Coronary artery (tissue), 2 donors: ENCODE data around the gene FAM3B.

Experiments used
- DNase-seq: peaks from one replicate; pipeline ENCODE4 v3.0.0-alpha.2; 2017; ENCODE audit warnings: low spot score
- H3K27ac ChIP-seq, 2 donors: fragments of 200-600 bp; sonication (generic); one replicate each; pipeline ENCODE4 v1.5.1; 2016 to 2019
- H3K4me3 ChIP-seq: fragments of 200-600 bp; sonication (generic); 2 replicates; pipeline ENCODE4 v1.5.1; 2016; ENCODE audit warnings: mild to moderate bottlenecking, moderate library complexity
- TF ChIP-seq, protein P1 (sequence below): fragments of 200-600 bp; sonication (generic); IDR thresholded peaks from one replicate; pipeline ENCODE4 v1.5.1; 2019; ENCODE audit warnings: antibody characterized with exemption

FAM3B gene

DNA sequence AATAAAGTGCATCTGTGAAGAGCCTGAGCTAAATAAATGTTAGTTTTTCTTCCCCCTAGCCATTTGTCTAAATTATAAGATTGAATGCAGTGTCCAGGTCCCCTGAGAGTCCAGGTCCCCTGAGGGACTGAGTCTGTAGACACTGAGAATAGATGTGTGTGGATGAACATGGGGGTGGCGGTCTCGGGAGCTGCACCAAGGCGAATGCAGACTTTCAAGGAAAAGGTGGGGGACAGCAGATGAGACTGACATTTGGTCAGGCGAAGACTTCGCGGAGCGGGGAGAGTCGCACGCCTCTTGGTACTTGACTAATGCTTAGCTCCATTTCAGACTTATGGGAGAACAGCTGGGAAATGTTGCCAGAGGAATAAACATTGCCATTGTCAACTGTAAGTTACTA lies 27.5 kb downstream of the FAM3B start:
- Histone ChIP-seq H3K27ac (no peak overlapping the region), H3K4me3 (no peak overlapping the region)
- TF ChIP-seq, protein P1, sequence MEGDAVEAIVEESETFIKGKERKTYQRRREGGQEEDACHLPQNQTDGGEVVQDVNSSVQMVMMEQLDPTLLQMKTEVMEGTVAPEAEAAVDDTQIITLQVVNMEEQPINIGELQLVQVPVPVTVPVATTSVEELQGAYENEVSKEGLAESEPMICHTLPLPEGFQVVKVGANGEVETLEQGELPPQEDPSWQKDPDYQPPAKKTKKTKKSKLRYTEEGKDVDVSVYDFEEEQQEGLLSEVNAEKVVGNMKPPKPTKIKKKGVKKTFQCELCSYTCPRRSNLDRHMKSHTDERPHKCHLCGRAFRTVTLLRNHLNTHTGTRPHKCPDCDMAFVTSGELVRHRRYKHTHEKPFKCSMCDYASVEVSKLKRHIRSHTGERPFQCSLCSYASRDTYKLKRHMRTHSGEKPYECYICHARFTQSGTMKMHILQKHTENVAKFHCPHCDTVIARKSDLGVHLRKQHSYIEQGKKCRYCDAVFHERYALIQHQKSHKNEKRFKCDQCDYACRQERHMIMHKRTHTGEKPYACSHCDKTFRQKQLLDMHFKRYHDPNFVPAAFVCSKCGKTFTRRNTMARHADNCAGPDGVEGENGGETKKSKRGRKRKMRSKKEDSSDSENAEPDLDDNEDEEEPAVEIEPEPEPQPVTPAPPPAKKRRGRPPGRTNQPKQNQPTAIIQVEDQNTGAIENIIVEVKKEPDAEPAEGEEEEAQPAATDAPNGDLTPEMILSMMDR, result no peak
- DNase-seq, result no peak

DNA sequence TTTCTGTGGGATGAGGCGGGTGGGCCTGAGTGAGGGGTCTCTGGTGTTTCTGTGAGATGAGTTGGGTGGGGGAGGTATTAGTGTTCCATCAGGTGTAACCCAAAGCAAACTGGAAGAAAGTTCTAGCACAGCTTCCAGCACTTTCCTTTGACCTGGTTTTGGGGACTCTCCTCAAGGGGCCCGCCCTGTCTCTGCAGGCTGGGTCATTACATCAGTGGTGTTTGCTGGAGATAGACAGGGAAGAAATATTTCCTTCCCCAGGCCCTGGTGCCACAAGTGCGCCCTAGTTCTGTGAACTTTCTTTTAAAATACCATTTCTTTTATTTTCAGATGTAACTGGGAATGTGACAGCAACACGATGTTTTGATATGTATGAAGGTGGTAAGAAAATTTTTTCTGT lies 28.8 kb downstream of the FAM3B start:
- H3K27ac ChIP-seq, result no peak overlapping the region
- TF ChIP-seq, protein P1, result no peak
- H3K4me3 ChIP-seq, result no peak overlapping the region
- no peak for DNase-seq

DNA sequence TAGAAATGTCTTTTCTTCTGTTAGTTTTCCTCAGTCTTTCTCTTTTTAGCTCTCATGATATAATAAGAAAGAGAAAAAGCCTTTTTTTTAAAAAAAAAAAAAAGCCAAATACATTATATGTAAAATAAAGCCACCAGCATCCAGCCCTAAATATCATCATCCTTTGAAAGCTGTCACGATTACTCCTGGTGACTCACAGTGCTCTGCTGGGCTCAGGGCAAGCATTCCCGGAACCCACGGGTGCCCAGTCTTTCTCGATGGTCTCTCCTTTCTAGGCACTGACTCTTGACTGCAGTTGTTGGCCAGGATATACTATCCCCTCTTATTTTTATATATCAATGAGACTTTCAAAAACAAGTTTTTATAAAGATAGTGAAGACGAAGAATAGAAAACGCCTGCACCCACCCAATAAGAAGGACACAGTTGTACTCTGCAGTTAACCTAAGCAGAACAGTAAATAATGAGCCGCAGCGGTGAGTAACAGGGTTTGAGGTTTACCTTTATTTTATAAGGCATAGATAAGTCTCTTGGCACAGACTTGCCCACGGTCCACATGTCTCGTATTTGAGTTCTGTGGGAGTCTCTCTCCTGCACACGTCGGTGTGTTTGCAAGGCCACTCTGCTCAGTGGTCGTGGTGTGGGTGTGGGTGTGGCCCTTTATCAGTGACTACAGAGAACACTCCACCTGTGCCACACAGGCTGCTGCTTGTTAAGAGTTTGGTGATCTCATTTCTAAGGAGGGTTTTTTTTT lies 29.5 kb downstream of the FAM3B start:
- Histone ChIP-seq H3K27ac (no peak overlapping the region), H3K4me3 (no peak overlapping the region)
- DNase-seq, result no peak
- TF ChIP-seq, protein P1, result no peak

DNA sequence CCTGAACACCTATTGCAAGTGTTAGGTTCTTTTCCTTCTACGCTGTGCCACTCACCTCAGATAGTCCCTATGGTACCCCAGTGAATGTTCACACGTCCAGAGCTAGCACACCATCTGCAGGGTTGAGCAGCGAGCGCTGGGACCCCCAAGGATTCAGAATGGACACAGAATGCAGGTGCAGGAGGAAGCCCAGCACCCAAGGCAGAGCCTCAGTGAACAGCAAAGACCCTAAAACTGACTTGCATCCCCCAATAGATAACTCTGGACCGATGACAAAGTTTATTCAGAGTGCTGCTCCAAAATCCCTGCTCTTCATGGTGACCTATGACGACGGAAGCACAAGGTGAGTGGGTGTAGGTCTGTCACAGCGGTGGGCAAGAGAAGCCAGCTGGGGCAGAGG lies 30.2 kb downstream of the FAM3B start:
- no peak for DNase-seq
- Histone ChIP-seq H3K27ac (no peak overlapping the region), H3K4me3 (no peak overlapping the region)
- TF ChIP-seq, protein P1, result no peak

DNA sequence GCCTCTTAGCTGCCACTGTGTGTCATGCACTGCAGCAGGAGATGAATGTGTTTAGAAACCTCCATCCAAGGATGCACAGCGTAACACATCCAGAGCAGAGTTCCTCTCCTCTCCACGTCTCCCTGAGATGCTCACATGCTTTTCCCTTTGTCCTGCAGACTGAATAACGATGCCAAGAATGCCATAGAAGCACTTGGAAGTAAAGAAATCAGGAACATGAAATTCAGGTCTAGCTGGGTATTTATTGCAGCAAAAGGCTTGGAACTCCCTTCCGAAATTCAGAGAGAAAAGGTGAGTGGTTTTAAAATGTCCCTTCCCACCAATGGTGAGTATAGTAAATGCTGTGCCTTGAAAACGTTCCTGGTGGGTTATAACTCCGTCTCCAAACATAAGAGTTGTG lies 31.8 kb downstream of the FAM3B start:
- no peak overlapping the region for H3K4me3 ChIP-seq
- H3K27ac ChIP-seq, result no peak overlapping the region
- TF ChIP-seq, protein P1, result no peak
- DNase-seq, result no peak

DNA sequence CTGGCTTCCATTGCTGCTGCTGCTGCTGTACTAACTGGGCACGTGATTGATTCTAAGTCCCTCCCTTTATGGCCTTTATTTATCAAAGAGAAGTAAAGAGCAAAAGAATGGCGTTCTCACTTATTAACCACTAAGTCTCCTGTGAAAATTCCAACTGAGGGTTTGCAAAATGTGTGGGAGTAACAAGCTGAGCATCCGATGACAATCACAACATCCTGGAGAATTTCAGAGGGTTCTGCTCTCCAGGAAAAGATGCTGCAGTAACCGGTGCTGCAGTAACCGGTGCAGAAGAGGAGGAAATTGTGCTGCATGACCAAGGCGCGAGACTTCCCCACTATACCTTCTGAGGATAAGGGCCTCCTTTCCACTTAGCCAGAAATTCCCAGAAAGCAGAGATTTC lies 32.5 kb downstream of the FAM3B start:
- TF ChIP-seq, protein P1, result no peak
- no peak overlapping the region for H3K4me3 ChIP-seq
- H3K27ac ChIP-seq, result no peak overlapping the region
- DNase-seq, result no peak

DNA sequence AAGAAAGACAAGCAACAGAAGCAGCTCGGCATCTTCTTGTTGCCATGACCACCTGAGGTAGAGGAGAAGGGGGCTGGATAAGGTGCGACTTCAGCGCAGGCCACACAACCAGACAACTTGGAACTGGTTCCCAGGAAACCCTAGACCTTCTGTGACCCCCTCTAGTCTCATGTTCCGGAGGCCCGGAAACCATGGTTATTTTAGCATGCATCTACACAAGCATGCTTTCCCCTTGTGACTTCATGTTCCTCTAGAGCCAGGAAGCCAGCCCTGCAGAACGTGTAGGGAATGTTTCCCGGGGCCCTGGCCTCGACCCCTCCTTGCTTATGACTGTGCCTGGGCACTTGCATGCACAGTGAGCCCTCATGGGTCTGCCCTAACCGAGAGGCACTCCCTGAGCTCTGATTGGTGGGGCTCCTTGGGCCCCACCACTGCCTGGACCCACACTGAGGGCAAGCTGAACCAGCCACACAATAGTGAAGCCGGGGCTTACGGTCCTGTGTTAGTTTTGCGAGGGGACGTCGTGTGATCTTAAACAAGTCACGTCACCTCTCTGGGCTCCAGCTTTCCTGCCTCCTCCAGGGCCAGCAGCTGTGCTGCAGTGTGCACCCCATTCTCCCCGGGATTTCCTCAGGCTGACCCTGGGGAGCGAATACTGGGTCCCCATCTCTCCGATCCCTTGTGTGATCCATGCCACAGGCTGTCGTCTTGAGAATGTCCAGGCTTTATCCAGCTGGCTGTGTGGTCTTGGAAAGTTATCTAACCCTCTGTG lies 33.2 kb downstream of the FAM3B start:
- TF ChIP-seq, protein P1, result no peak
- no peak for DNase-seq
- Histone ChIP-seq H3K27ac (no peak overlapping the region), H3K4me3 (no peak overlapping the region)
